ENCODE data around the gene ING3.

DNA sequence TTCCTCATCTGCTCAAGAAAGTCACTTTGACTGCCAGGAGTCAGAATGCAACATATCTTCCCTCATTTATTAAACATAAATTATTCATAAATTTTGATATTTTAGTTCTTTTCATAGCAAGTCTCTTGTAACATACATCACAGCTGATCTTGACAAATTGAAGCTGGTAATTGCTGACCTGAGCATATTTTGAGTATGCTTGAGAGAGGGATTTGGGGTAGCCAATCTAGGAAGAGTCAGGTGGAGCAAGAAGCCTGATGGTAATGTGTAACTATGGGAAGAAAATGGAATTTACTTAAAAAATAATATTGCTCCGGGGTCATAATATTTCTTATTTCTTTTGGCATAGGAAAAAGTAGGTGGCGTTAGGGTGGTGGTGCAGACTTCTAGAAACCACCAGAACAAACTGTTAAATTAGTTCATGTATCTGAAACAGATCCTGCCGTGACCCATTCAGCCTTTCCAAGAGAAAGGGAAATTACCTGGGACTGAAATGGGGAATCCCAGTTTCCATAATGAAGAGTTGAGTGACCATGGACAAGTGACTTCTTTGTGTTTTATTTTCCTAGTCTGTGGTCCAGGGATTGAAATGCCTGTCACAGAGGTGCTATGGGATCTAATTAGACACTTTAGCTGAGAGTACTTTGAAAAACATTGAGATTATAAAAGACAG, 50.8 kb downstream of the ING3 start:
- no peak for TF ChIP-seq CTCF (IDR thresholded peaks at IDR 0.05; ENCODE audit: borderline replicate concordance, extremely low read depth, low read length, poor library complexity, severe bottlenecking)
- TF ChIP-seq EZH2 (IDR thresholded peaks at IDR 0.05; ENCODE audit: borderline replicate concordance, low read depth, low read length, severe bottlenecking): no peak
